SU-DHL-6 (cell line): ENCODE data around the gene SLC6A12.

Experiments
- EZH2phosphoT487 ChIP-seq: fragments of 200-600 bp; sonication (generic), shearing (Covaris generic); conservative IDR thresholded peaks from 2 replicates; pipeline ENCODE4 v1.6.1; 2018; ENCODE audit warnings: mild to moderate bottlenecking, antibody characterized with exemption, low read length, moderate library complexity, mixed read lengths
- TF ChIP-seq, protein P1 (sequence below): fragments of 200-600 bp; sonication (generic); IDR thresholded peaks from one replicate; pipeline ENCODE4 v1.5.1; 2017; ENCODE audit warnings: antibody characterized with exemption, mild to moderate bottlenecking, low read length, moderate library complexity; ENCODE audit not compliant: insufficient read depth, poor library complexity, severe bottlenecking

DNA sequence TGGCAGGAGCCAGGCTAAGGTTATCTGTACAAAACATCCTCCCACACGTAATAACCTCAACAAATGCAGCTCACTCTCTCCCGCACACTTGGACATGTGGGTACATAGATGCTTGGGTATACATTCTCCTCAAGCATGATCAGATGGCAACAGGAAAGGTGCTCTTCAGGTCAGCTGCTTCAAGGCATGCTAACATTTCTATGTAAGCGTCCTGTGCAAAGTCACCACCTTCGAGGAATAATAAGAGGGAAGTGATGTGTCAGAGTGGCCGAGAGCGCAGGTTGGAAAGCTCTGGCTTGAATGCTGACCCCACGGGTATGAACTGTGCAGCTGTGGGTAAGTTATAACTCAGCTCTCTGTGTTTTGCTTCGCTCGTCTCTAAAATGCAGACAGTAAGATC, 24.2 kb upstream of the SLC6A12 start:
- TF ChIP-seq, protein P1, sequence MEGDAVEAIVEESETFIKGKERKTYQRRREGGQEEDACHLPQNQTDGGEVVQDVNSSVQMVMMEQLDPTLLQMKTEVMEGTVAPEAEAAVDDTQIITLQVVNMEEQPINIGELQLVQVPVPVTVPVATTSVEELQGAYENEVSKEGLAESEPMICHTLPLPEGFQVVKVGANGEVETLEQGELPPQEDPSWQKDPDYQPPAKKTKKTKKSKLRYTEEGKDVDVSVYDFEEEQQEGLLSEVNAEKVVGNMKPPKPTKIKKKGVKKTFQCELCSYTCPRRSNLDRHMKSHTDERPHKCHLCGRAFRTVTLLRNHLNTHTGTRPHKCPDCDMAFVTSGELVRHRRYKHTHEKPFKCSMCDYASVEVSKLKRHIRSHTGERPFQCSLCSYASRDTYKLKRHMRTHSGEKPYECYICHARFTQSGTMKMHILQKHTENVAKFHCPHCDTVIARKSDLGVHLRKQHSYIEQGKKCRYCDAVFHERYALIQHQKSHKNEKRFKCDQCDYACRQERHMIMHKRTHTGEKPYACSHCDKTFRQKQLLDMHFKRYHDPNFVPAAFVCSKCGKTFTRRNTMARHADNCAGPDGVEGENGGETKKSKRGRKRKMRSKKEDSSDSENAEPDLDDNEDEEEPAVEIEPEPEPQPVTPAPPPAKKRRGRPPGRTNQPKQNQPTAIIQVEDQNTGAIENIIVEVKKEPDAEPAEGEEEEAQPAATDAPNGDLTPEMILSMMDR = no peak
- no peak for TF ChIP-seq EZH2phosphoT487
